Keratinocyte (primary cell): Measurements from ENCODE around the gene ALDH1L1. TPM values are rescaled to one million over a fixed set of nuclear protein-coding genes. Genes with fewer than 3 reads are reported as not detected.

Source experiments
- DNase-seq: peaks from one replicate; pipeline ENCODE4 v3.0.0-alpha.2; 2011; ENCODE audit warnings: low read depth, missing footprints, low spot score
- FAIRE-seq: peaks from 2 replicates; lab custom pipeline; 2011; peaks lifted over from hg19 to GRCh38; lab: Jason Lieb, UNC
- H2AFZ ChIP-seq: 2 replicates; pipeline ENCODE4 v1.6.0; 2012; ENCODE audit warnings: low read length, control low read depth, inconsistent platforms; ENCODE audit not compliant: control insufficient read depth
- H3K27ac ChIP-seq: 2 replicates; pipeline ENCODE4 v1.5.1; 2011; ENCODE audit warnings: low read length; ENCODE audit not compliant: control insufficient read depth, insufficient read depth
- H3K27me3 ChIP-seq: 3 replicates; pipeline ENCODE4 v1.6.0; 2011; ENCODE audit warnings: low read length; ENCODE audit not compliant: control insufficient read depth, insufficient read depth; ENCODE audit errors: extremely low read depth
- H3K36me3 ChIP-seq, 2 experiments: 2 replicates in 1 of 2; 3 replicates in 1 of 2; pipeline ENCODE4 v1.5.1; 2011; ENCODE audit warnings: low read length in 2 of 2, mild to moderate bottlenecking in 1 of 2; ENCODE audit not compliant: control insufficient read depth in 2 of 2, insufficient read depth in 2 of 2; ENCODE audit errors: extremely low read depth in 1 of 2
- H3K4me1 ChIP-seq: 3 replicates; pipeline ENCODE4 v1.5.1; 2011; ENCODE audit warnings: low read length; ENCODE audit not compliant: control insufficient read depth, insufficient read depth; ENCODE audit errors: extremely low read depth
- H3K4me2 ChIP-seq: 3 replicates; pipeline ENCODE4 v1.6.0; 2011; ENCODE audit warnings: low read depth, low read length; ENCODE audit not compliant: control insufficient read depth, insufficient read depth; ENCODE audit errors: extremely low read depth
- H3K4me3 ChIP-seq, 3 experiments: fragments of 200-600 bp in 1 of 3; sonication (generic) in 1 of 3; 2 replicates in 2 of 3; 3 replicates in 1 of 3; pipeline ENCODE4 v1.5.1; 2011 to 2016; ENCODE audit warnings: low read length in 3 of 3, mild to moderate bottlenecking in 3 of 3, control low read depth in 2 of 3, inconsistent platforms in 1 of 3, low read depth in 1 of 3, mixed read lengths in 1 of 3, mixed run types in 1 of 3, moderate library complexity in 1 of 3; ENCODE audit not compliant: control insufficient read depth in 2 of 3, insufficient read depth in 2 of 3; ENCODE audit errors: extremely low read depth in 1 of 3
- H3K79me2 ChIP-seq: 2 replicates; pipeline ENCODE4 v1.6.0; 2012; ENCODE audit warnings: low read length; ENCODE audit not compliant: control insufficient read depth, insufficient read depth
- H3K9ac ChIP-seq: 3 replicates; pipeline ENCODE4 v1.6.0; 2011; ENCODE audit warnings: low read length; ENCODE audit not compliant: control insufficient read depth, insufficient read depth; ENCODE audit errors: extremely low read depth
- H3K9me1 ChIP-seq: 3 replicates; pipeline ENCODE4 v1.6.0; 2011; ENCODE audit warnings: low read length; ENCODE audit not compliant: control insufficient read depth, insufficient read depth; ENCODE audit errors: extremely low read depth
- H3K9me3 ChIP-seq: 2 replicates; pipeline ENCODE4 v1.5.1; 2012; ENCODE audit warnings: low read depth, low read length; ENCODE audit not compliant: control insufficient read depth
- H4K20me1 ChIP-seq: 3 replicates; pipeline ENCODE4 v1.6.0; 2011; ENCODE audit warnings: low read length; ENCODE audit not compliant: control insufficient read depth, insufficient read depth; ENCODE audit errors: extremely low read depth
- CTCF ChIP-seq, 3 experiments: IDR thresholded peaks in 1 of 3; conservative IDR thresholded peaks in 1 of 3; optimal IDR thresholded peaks in 1 of 3; 2 replicates in 2 of 3; 3 replicates in 1 of 3; pipeline versions ENCODE3 to v1.5.1; 2011; ENCODE audit warnings: low read length in 3 of 3, mild to moderate bottlenecking in 3 of 3, moderate library complexity in 2 of 3, control low read depth in 1 of 3, inconsistent platforms in 1 of 3; ENCODE audit not compliant: insufficient read depth in 2 of 3; ENCODE audit errors: extremely low read depth in 1 of 3
- EZH2 ChIP-seq: IDR thresholded peaks from one replicate; pipeline ENCODE4 v1.6.1; 2012; ENCODE audit warnings: inconsistent platforms, mild to moderate bottlenecking, low read length, moderate library complexity
- dilution Hi-C: fragments of 300-500 bp; cut with MboI; formaldehyde crosslinking; loops from one replicate; pipeline ENCODE4 v1.7.0; 2020; ENCODE audit warnings: low sequenced_read_pairs; ENCODE audit not compliant: extremely low pct_ligation_motif_present
- polyA plus RNA-seq, 5 experiments: library from polyadenylated mRNA; depleted of rRNA in 3 of 5; stranded (reverse) in 3 of 5; stranded (forward) in 1 of 5; unstranded in 1 of 5; fragments of >200 nt; gene quantifications; 1 replicate in 1 of 5; 2 replicates in 3 of 5; 3 replicates in 1 of 5; pipeline versions ENCODE4 v1.2.1 to v1.2.3, GENCODE V29; 2011 to 2012; ENCODE audit warnings: missing spikeins in 2 of 5, low read depth in 1 of 5, low replicate concordance in 1 of 5

The ALDH1L1 gene
- polyA plus RNA-seq, 1 donor (not counting 4 experiments of a cell fraction or from before 2014, with no cell fraction given) = 0.35 TPM

GRCh38 chr3:126101521-126101982 lies 78.8 kb downstream of the ALDH1L1 start:
- Histone ChIP-seq H4K20me1 (no peaks in the 10 kb centered on the region), H3K4me1 (no peaks in the 10 kb centered on the region), H3K79me2 (no peaks in the 10 kb centered on the region), H3K27me3 (no peaks in the 10 kb centered on the region), H3K4me2 (no peak overlapping the region), H3K36me3 (no peaks in the 10 kb centered on the region), H3K9me1 (no peaks in the 10 kb centered on the region), H3K9me3 (peaks cover 2% of the 10 kb centered on the region), H3K4me3 (no peak overlapping the region), H2AFZ (no peak overlapping the region), H3K27ac (no peak overlapping the region), H3K9ac (no peak overlapping the region)
- dilution Hi-C loops = no loop called here
- DNase-seq (no peak), FAIRE-seq (no peak)
- no peak for TF ChIP-seq EZH2
- no peak for TF ChIP-seq CTCF (optimal IDR thresholded peaks at IDR 0.05 in 1 of 3, IDR thresholded peaks at IDR 0.05 in 1 of 3, conservative IDR thresholded peaks at IDR 0.05 in 1 of 3; ENCODE audit: extremely low read depth in 1 of 3, insufficient read depth in 2 of 3, low read length in 3 of 3)

GRCh38 chr3:126100634-126101301 lies 79.6 kb downstream of the ALDH1L1 start:
- dilution Hi-C loops = no loop called here
- DNase-seq = no peak
- H3K27me3 ChIP-seq = no peaks in the 10 kb centered on the region
- TF ChIP-seq EZH2 (no peak), CTCF (optimal IDR thresholded peaks at IDR 0.05 in 1 of 3, IDR thresholded peaks at IDR 0.05 in 1 of 3, conservative IDR thresholded peaks at IDR 0.05 in 1 of 3; ENCODE audit: extremely low read depth in 1 of 3, insufficient read depth in 2 of 3, low read length in 3 of 3) (no peak)
- no peak overlapping the region for H3K4me3 ChIP-seq
- no peaks in the 10 kb centered on the region for H3K79me2 ChIP-seq
- H3K4me2 ChIP-seq = no peak overlapping the region
- FAIRE-seq = no peak
- H3K9me1 ChIP-seq = no peaks in the 10 kb centered on the region
- no peak overlapping the region for H3K9ac ChIP-seq
- H3K4me1 ChIP-seq = no peaks in the 10 kb centered on the region
- no peaks in the 10 kb centered on the region for H3K36me3 ChIP-seq
- peaks cover 2% of the 10 kb centered on the region for H3K9me3 ChIP-seq
- no peaks in the 10 kb centered on the region for H4K20me1 ChIP-seq
- no peak overlapping the region for H3K27ac ChIP-seq
- H2AFZ ChIP-seq = no peak overlapping the region
